HG03469 (cell line): ENCODE data around the gene ARMC9.
"Not testable (repeated sequence)": the region's sequence is repeated elsewhere in the genome, so short reads cannot be mapped to it uniquely, and the experiment has no call there.

Source experiments
- ATAC-seq: cut with Tn5 transposase; IDR thresholded peaks from one replicate; pipeline ENCODE4 v1.9.1; 2021; ENCODE audit warnings: mild to moderate bottlenecking, moderate library complexity, moderate number of reproducible peaks; ENCODE audit not compliant: unreplicated experiment

Gene ARMC9

DNA sequence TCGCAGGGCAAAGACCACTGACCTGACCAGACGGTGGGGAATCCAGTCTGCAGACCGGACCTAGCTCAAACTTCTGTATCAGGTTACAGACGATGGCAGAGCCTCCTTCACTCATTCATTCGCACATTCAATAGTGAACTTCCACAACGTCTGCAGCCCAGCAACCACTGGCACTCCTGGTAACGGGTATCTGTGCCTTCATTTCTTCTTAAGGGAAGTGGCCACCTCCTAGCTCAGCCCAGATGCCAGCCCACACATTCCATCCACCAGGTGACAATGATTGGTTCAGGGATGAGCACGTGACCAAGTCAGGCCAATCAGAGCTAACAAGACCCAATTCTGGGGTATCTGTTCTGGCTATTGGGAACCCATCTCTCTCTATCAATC is 15.9 kb upstream of the ARMC9 start:
- no peak for ATAC-seq

- no peak for ATAC-seq
These were observed 14.6 kb upstream of the ARMC9 start for GRCh38 chr2:231183851-231184250.

- no peak for ATAC-seq
These were observed 14.1 kb upstream of the ARMC9 start for GRCh38 chr2:231184319-231184718.

DNA sequence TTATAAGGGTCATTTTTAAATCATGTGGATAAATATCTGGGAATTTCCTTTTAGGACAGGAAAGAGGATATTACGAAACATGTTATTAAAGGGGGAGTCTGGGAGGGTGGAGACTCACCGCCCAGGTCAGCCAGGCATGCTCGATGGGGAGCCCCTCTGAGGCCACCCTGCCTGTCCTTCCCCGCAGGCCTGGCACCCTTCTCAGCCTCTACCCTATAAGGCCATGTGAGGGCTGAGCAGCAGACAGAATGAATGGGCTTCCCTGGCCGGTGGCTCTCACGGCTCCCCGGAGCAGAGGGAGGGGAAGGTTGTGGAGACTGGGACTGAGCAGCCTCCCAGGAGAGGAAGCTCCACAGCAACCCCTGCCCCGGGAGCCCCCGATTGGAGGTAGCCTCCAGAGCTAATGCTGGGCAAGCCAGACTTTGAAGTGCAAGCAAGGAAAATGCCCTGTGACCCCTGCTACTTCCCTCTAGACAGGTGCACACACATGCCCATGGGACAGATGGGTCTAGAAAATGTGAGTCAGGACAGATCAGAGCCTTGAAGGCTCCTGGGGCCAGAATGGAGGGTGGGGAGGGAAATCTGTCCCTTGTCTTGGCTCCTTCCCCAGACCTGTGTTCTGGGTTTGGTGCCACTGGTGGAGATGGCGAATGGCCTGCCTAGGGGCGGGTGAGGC is 13.2 kb upstream of the ARMC9 start:
- ATAC-seq, result no peak

GRCh38 chr2:231185886-231186285 is 12.5 kb upstream of the ARMC9 start:
- ATAC-seq, result no peak

GRCh38 chr2:231186325-231186724 is 12.1 kb upstream of the ARMC9 start:
- ATAC-seq, result no peak

DNA sequence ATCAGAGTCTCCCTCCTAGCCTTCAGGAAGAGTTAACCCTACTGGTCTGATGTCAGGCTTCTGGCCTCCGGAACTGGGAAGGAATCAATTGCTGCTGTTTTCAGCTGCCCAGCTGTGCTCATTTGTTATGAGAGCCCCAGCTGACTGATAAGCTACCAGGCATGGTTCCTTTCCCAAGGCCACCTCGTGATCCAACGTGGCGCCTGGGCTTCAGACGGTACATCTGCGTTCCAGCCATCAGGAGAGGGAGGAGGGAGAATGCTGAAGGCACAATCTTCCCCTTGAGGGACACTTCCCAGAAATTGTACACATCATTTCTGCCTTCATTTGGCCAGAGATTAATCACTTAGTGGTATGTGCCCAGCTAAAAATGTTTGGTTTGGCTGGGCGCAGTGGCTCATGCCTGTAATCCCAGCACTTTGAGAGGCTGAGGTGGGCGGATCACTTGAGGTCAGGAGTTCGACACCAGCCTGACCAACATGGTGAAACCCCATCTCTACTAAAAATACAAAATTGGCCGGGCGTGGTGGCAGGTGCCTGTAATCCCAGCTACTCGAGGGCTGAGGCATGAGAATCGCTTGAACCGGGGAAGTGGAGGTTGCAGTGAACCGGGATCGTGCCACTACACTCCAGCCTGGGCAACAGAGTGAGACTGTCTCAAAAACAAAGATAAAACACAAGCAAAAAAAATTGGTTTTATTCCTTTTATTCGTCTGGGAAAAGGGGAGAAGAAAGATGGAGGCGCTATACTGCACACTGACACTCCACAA is 10.5 kb upstream of the ARMC9 start:
- no peak for ATAC-seq

DNA sequence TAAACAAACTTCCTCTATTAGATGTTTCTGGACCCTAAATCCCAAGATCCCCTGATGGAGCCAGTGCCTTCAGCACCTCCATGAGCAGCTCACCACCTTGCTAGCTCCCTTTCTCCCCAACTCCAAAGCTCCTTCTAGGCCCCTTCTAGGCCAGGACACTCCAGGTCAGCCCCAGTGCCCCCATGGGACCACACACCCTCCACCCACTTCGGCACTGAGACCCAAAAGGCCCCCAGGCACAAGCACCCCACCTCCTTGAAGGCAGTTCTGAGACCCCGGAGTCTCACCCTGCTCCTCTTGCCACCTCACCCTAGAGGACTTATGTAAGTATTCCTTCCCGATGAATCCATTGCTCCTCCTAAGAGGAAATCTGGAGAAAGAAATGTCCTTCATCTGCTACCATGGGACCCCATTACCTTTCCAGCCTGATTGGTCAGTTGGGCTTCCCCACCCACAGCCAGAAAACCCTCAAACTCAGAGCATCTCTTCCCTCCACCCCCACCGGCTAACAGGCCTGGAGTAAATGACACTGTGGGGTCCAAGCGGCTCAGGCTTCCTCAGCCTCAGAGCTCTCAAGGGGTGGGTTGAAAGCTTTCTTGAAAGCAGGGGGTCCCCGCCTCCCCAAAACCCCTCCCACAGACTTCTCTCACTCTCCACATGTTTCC is 9.8 kb upstream of the ARMC9 start:
- ATAC-seq, result no peak

DNA sequence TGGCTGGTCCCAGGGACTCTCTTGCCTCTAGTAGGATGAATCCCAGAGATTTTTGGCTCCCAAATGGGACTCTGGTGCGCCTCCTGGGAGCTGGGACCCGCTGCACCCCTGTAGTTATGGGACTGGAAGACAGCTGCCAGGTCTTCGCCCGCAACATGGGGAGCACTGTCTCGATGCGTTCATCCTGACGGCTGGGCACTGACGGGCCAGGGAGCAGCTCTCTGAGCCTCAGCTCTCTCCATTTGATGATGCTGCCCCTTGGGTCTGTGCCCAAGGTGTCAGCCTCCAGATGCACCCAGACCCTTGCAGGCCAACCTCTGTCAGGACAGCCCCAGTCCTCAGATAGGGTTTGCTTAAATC is 9.3 kb upstream of the ARMC9 start:
- ATAC-seq, result no peak

GRCh38 chr2:231189571-231190495 is 8.6 kb upstream of the ARMC9 start:
- no peak for ATAC-seq

DNA sequence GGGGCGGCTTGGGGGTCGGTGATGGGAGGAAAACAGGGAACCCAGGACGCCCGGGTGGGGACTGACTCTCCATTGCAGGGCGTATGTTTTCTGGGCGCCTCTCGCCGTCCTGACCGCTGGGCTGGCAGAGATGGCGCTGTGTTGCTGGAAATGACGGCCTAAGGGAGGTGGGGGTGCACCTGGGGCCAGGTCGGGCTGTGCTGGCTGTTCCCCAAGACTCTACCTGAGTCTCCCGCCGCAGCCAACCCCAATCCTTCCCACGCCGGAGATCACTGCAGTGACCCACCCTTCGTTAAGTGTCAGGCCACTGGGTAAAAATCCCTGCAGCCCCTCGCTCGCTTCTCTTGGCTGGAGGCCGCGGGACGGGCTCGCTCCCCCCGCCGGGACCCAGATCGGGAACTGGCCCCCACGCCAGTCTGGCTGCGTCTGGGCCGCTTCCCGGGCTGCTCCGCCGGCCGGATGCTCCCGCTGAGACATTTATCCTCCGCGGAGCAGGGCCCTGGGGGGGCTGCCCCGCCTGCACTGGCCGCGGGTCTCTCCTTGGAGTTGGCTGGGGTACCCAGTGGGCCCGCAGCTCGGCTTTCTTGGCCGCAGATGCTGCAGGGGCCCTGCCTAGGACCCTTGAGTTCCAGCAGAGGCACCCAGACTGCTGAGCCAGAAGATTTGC is 7.8 kb upstream of the ARMC9 start:
- ATAC-seq, result no peak

DNA sequence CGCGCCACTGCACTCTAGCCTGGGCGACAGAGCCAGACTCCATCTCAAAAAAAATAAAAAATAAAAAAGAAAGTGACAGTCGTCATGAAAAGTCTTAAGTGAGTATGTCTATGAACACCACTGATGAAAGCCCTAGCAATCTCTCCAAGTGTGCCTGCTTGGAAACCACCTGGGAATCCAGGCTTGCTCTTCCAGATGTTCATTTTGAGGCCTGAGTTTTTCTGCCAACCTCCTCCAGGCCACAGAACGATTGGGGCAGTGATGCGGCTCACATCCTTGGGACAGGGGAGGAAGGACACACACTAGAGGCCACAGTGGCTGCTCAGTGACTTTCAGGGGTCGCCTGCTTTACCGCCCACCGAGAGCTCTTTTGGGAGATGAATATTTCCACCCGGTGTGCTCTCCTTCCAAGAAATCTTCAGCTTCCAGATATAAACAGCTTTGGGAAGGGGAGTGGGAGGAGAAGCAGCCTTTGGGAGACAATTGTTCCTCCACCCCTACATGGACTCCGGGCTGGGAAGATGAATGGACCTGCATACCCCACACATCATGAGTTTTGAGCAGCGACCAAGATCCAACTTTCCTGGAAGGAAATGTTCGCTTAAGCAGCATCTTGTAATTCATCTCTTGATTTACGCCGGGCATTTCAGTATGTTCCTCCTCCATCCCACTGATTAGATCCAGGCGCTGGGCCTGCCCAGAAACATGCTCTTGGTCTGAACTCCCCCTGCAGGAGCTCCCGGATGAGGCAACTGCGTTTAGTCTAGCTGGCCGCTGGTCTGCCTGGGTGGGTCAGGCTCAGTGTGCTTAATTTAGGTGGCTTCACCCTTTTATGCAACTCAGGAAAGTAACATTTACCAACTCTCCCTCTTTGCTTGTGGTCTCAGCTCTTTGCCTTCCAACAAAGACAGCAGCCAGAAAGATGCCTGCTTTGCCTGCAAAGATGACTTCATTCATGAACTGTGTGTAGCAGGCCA is 6.2 kb upstream of the ARMC9 start:
- ATAC-seq, result no peak

- ATAC-seq, result no peak
These were observed 5.2 kb upstream of the ARMC9 start for GRCh38 chr2:231193216-231193615.

DNA sequence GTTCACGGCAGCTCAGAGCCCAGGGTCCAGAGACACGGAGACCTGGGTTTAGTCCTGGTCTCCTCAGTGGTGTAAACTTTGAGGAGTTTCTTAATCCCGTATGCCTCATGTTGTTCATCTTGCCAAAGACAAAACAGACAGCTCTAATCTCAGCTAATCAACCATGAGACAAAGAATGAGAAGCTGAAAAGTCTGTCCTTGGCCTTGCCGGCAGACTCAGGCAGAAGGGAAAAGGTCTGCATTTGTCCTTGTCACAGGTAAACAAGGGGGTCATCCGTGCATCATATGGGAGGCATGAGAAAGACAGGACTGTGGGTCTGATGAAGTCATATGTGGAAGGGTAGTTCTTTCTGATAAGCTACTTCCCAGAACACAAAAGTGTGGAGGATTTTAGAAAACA is 1.8 kb upstream of the ARMC9 start:
- no peak for ATAC-seq

DNA sequence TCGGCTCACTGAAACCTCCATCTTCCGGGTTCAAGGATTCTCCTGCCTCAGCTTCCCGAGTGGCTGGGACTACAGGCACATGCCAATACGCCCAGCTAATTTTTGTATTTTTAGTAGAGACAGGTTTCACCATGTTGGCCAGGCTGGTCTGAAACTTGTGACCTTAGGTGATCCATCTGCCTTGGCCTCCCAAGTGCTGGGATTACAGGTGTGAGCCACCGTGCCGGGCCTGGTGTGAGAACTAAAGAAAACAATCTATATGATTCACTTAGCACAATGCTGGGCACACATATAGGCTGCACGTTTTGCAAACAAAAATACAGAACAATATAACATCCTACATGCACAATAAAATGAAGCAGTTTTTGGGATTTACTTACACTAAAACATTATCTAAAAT is 1.2 kb upstream of the ARMC9 start:
- ATAC-seq, result not testable (repeated sequence)

GRCh38 chr2:231197706-231198290 is 633 bp upstream of the ARMC9 start:
- ATAC-seq, result no peak

DNA sequence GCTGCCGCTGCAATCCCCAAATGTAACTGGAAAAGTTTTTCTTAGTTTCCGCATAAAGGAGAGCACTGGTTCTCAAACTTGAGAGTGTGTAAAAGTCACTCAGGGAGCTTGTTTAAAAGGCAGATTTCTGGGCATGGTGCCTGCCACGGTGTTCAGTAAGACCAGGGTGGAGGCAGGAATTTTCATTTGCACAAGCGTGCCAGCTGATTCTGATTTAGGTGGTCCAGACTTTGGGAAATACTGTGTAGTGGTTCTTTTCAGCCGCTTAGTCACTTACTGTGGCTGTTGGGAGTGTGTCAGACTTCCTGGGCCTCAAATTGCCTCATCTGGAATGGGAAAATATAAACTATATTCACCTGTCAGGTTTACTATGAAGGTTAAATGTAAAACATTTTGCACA is 788 bp downstream of the ARMC9 start:
- no peak for ATAC-seq

- no peak for ATAC-seq
These were observed 2.5 kb downstream of the ARMC9 start for GRCh38 chr2:231200805-231201474.

- no peak for ATAC-seq
These were observed 3.0 kb downstream of the ARMC9 start for GRCh38 chr2:231201475-231201814.
